ENCODE measurements around the gene DUSP7. TPM values are rescaled to one million over a fixed set of nuclear protein-coding genes. Genes with fewer than 3 reads are reported as not detected.

The DUSP7 gene
- total RNA-seq, 1 experiment from 2014 or later = 1.1 TPM

GRCh38 chr3:52088445-52089367, 32.3 kb upstream of the DUSP7 start:
- in situ Hi-C loops (cut with HindIII; ENCODE audit: low pct_unique_long_range_greater_than_20kb, low sequenced_read_pairs) = no loop called here

DNA sequence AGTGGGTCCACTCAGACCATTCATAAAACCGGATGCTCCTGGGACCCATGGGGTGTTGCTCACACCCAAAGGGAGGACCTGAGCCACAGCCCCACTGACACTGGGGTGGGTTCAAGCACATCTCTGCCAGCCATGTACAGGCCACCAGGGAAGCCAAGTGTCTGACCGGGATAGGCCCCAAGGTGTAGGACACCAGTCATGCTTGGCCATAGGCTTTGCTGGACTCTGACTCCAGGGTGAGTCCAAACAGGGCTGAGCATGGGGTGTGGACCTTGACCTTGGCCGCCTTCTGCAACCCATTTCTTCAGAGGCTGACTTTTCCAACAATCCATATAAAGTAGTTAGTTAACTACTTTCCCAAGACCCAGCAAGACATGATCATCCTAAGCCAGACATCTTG, 31.4 kb upstream of the DUSP7 start:
- DNase-seq (ENCODE audit: low read depth) = no peak
- in situ Hi-C loops (cut with HindIII; ENCODE audit: low pct_unique_long_range_greater_than_20kb, low sequenced_read_pairs) = no loop called here

More at GRCh38 chr3:52088445-52089367, 32.3 kb upstream of the DUSP7 start:
- no peak for DNase-seq (ENCODE audit: low read depth)

DNA sequence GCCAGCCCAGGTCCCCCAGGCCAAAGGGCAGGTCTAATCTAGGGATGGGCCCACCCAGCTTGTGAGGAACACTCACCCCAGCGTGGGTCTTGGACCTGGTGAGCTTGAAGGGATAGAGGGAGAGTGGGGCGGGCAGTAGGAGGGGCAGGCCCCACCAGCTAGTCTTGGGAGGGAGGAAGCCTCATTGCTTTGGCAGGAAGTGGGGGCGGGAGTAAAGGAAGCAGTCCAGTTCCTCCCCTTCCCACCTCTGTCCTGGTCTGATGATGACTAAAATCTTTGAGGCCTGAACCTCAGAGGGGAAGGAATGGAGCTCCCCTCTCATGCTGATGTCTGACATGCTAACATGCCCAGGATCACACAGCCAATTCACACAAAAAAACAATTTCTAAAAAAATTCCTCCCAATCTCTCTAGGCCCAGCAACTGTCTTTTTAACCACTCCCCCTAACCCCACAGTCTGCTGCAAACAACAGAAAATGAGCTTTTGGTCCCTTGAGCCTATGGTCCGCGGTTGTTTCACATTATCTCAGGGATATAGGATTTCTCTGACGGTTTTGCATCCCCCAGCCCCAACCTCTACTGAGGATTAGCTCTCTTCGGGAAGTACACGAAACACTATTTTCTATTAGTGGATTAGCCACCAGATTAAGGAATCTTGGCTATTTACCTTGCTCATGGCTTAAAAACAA, 30.7 kb upstream of the DUSP7 start:
- in situ Hi-C loops (cut with HindIII; ENCODE audit: low pct_unique_long_range_greater_than_20kb, low sequenced_read_pairs) = no loop called here
- DNase-seq (ENCODE audit: low read depth) = no peak

- in situ Hi-C loops (cut with HindIII; ENCODE audit: low pct_unique_long_range_greater_than_20kb, low sequenced_read_pairs) = no loop called here
- DNase-seq (ENCODE audit: low read depth) = no peak
Measured at GRCh38 chr3:52086461-52086860, 30.1 kb upstream of the DUSP7 start.

DNA sequence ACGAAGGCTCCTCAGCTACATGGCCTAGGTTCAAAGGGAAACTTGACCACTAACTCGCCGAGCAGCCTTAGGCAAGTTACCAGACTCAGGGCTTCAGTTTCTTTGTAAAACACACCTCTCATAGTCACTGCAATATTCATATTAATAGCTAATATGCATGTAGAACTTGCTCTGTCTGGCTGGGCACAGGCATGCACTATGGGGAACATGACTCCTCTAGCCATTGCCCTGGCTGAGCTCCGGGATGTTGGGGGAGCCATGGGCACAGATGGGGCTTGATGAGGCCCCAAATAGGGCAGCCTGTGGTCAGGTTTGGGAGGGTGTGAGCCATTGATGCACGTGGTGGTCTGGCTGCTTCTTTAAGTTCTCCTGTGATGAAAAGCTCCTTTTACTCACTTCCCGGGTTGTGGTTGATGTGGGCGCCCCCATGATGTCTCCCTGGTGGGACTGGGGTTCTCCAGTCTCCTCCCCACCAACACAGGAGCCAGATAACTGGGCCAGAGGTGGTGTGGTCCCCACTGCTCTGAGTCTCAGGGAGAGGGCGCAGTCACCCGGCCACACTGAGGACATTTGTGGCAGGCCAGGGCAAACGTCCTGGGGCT, 29.4 kb upstream of the DUSP7 start:
- in situ Hi-C loops (cut with HindIII; ENCODE audit: low pct_unique_long_range_greater_than_20kb, low sequenced_read_pairs) = no loop called here
- DNase-seq (ENCODE audit: low read depth) = no peak

GRCh38 chr3:52084954-52085680, 28.7 kb upstream of the DUSP7 start:
- in situ Hi-C loops (cut with HindIII; ENCODE audit: low pct_unique_long_range_greater_than_20kb, low sequenced_read_pairs) = no loop called here
- DNase-seq (ENCODE audit: low read depth) = no peak

GRCh38 chr3:52084216-52084945, 28.0 kb upstream of the DUSP7 start:
- in situ Hi-C loops (cut with HindIII; ENCODE audit: low pct_unique_long_range_greater_than_20kb, low sequenced_read_pairs) = no loop called here
- no peak for DNase-seq (ENCODE audit: low read depth)

DNA sequence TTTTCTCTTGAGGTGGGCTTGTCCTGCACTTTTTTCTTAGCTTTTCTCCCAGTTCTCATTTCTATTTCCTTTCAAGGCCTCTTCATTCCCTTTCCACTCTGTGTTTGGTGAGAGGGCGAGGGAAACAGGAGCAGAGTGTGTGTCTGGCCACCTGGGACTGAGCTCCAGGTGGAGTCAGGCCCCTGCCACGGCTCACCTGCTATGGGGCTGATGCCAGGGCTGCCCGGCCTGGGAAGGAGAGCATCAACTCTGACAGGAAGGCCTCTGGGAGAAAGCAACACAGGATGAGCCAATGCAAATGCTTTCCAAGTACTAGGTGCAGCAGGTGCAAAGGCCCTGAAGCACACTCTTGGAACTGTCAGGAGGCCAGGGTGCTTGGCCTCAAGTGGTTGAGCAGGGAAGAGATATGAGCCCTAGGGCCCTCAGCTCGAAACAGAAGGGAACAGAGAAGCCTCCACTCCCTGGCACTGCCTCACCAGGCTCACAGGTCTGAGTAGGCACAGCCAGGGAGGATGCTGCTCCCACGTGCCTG, 27.3 kb upstream of the DUSP7 start:
- no peak for DNase-seq (ENCODE audit: low read depth)
- in situ Hi-C loops (cut with HindIII; ENCODE audit: low pct_unique_long_range_greater_than_20kb, low sequenced_read_pairs) = no loop called here

- in situ Hi-C loops (cut with HindIII; ENCODE audit: low pct_unique_long_range_greater_than_20kb, low sequenced_read_pairs) = no loop called here
- no peak for DNase-seq (ENCODE audit: low read depth)
Measured at GRCh38 chr3:52082951-52083350, 26.6 kb upstream of the DUSP7 start.

- in situ Hi-C loops (cut with HindIII; ENCODE audit: low pct_unique_long_range_greater_than_20kb, low sequenced_read_pairs) = no loop called here
- DNase-seq (ENCODE audit: low read depth) = no peak
Measured at GRCh38 chr3:52080830-52081719, 24.7 kb upstream of the DUSP7 start.

GRCh38 chr3:52079958-52080357, 23.6 kb upstream of the DUSP7 start:
- in situ Hi-C loops (cut with HindIII; ENCODE audit: low pct_unique_long_range_greater_than_20kb, low sequenced_read_pairs) = no loop called here
- DNase-seq (ENCODE audit: low read depth) = no peak

GRCh38 chr3:52078781-52079560, 22.6 kb upstream of the DUSP7 start:
- no peak for DNase-seq (ENCODE audit: low read depth)
- in situ Hi-C loops (cut with HindIII; ENCODE audit: low pct_unique_long_range_greater_than_20kb, low sequenced_read_pairs) = no loop called here

GRCh38 chr3:52077925-52078324, 21.6 kb upstream of the DUSP7 start:
- DNase-seq (ENCODE audit: low read depth) = no peak
- in situ Hi-C loops (cut with HindIII; ENCODE audit: low pct_unique_long_range_greater_than_20kb, low sequenced_read_pairs) = no loop called here

DNA sequence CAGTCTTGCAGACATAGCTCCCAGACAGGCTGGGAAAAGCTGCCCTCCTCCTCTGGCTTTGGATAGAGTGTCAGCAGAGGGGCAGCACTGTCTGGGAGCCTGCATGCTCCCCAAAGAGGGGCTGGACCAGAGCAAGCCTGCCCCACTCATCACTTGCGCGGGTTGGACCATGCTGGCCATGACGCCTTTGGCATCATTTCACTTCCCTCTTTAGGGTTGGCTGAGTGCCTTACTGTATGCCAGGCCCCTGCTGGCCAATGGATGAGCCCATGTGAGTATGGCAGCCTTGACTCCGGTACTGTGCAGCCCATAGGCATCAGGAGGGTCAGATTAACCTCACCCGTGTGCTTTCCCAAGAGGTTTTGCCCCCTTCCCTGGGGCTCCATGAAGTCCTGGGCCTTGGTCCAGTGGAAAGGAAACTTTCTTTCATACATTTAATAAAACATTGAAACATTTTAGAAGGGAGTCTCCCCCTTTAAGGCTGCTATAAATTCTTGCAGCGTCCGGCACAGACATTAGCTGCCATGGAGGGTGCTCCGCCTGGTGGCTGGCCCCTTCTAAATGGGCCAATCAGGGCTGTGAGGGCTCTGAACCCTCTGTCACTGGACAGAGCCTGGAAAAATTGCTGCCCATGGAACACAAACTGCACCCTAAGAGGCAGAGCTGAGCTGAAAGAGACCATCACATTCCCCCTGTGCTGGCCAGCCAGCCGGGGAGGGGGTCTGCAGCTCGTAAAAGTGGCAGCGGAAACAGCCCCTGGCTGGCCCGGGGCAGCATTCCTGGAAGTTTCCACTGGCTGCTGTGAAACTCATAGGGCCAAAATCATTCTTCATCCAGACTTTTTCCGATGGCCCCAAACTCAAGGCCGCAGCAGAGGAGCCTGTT, 20.8 kb upstream of the DUSP7 start:
- in situ Hi-C loops (cut with HindIII; ENCODE audit: low pct_unique_long_range_greater_than_20kb, low sequenced_read_pairs) = no loop called here
- DNase-seq (ENCODE audit: low read depth) = no peak

GRCh38 chr3:52073490-52073889, 17.1 kb upstream of the DUSP7 start:
- no peak for DNase-seq (ENCODE audit: low read depth)
- in situ Hi-C loops (cut with HindIII; ENCODE audit: low pct_unique_long_range_greater_than_20kb, low sequenced_read_pairs) = no loop called here

All from Caki2 (cell line).